Ovary (tissue), 9 donors: ENCODE results near the gene FECH. TPM values are rescaled to one million over a fixed set of nuclear protein-coding genes. Genes with fewer than 3 reads are reported as not detected.

Experiments used
- DNase-seq, 5 donors: peaks; one replicate each; pipeline ENCODE4 v3.0.0-alpha.2; 2019 to 2020
- H3K27ac ChIP-seq, 2 donors: fragments of 200-600 bp; one replicate each; pipeline versions ENCODE4 v1.5.1 to v1.8.0; 2019 to 2022
- H3K27me3 ChIP-seq: fragments of 200-600 bp; one replicate; pipeline ENCODE4 v1.8.0; 2022
- H3K36me3 ChIP-seq: fragments of 200-600 bp; sonication (generic); one replicate; pipeline ENCODE4 v1.5.1; 2019
- H3K4me1 ChIP-seq: one replicate; pipeline ENCODE4 v1.8.1; 2013; ENCODE audit warnings: mild to moderate bottlenecking, moderate library complexity; ENCODE audit not compliant: insufficient read depth
- H3K4me3 ChIP-seq: fragments of 200-600 bp; sonication (generic); one replicate; pipeline ENCODE4 v1.5.1; 2017
- H3K9me3 ChIP-seq, 2 donors: fragments of 200-600 bp in 1 of 2; sonication (generic) in 1 of 2; one replicate each; pipeline versions ENCODE4 v1.5.1 to v1.8.1; 2013 to 2019; ENCODE audit warnings: mild to moderate bottlenecking in 1 of 2, moderate library complexity in 1 of 2
- EP300 ChIP-seq: sonication (generic); formaldehyde crosslinking; IDR thresholded peaks from one replicate; pipeline ENCODE4 v1.6.1; 2017; ENCODE audit warnings: antibody characterized with exemption
- POLR2A ChIP-seq: fragments of 450-650 bp; IDR thresholded peaks from one replicate; pipeline ENCODE4 v1.6.1; 2017; ENCODE audit warnings: antibody characterized with exemption, mild to moderate bottlenecking, moderate library complexity
- WGBS, 3 donors: extraction: QIAGEN DNeasy Blood & Tissue Kit in 1 of 3; methylation state at CpG; one replicate each; pipeline versions ENCODE4 v1.1.5 to v1.1.7; 2013 to 2017; 5-methylcytosine and 5-hydroxymethylcytosine counted together
- intact Hi-C, 4 donors: fragments of 100-400 bp; cut with DNase I; formaldehyde crosslinking; loops; one replicate each; pipeline versions ENCODE4 v1.11.0 to v1.15.1; 2022 to 2023
- polyA plus RNA-seq, 2 donors: library from polyadenylated mRNA; stranded (reverse); fragments of 200-250 nt in 1 of 2; fragments of 350-450 nt in 1 of 2; fragmentation: Illumina TruSeq in 1 of 2; extraction: RNeasy Lipid Tissue Mini Kit (QIAGEN cat#74804) in 1 of 2; gene quantifications; one replicate each; pipeline ENCODE4 v1.2.3, GENCODE V29; 2013 to 2014
- total RNA-seq, 7 donors: library from RNA; depleted of rRNA in 2 of 7; stranded (reverse); fragments of >200 nt in 2 of 7; fragmentation: NEBNext Ultra II Directional in 3 of 7; extraction: Animal tissue kit (Norgen Biotek cat#: 25700) in 3 of 7; gene quantifications; one replicate each; pipeline versions ENCODE4 v1.1.0 to v1.2.4, GENCODE V29; 2016 to 2023
- TF ChIP-seq, protein P1 (sequence below), 3 donors: fragments of 450-650 bp in 2 of 3; fragments of 200-600 bp in 1 of 3; IDR thresholded peaks; one replicate each; pipeline versions ENCODE4 v1.5.1 to v1.8.0; 2016 to 2022; ENCODE audit warnings: antibody characterized with exemption in 3 of 3, mild to moderate bottlenecking in 1 of 3
- donor health status: DM: no; HTN: no; CAD: no; lungs with moderate emphysema.
- donor health status: DM: no; HTN: no; CAD: no.
- donor health status: Bipolar disorder and iron deficiency.
- donor health status: DM: yes; HTN: yes; CAD: no.
- donor health status: DM: no; HTN: no; CAD: no.
- donor health status: DM: yes; HTN: yes; CAD: no.

FECH gene
- total and polyA plus RNA-seq, 9 donors = 10.0 to 35.8 (median 19.4) TPM

DNA sequence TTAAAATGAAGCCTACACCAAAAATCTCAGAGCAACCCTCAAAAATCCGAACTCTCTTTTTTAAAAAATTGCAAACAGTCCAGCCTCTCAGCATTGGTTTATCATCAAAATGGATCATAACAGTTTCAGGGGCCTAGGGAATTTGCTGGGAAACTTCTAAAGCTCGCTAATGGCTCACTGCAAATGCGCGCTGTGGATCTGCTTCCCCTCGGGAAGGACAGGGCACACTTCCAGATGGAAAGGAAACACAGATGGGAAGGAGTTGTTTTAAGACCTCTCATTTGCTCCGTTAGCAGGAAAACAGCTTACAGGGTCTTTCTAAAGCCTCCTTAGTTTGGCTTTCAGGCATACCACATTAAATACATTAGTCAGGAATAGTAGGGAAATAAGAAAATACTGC is 27.2 kb downstream of the FECH start:
- no peaks in the 10 kb centered on the region for H3K36me3 ChIP-seq
- no peaks in the 10 kb centered on the region for H3K9me3 ChIP-seq
- DNase-seq = no peak
- H3K27ac ChIP-seq = no peak overlapping the region
- intact Hi-C loops = no loop called here
- H3K4me3 ChIP-seq = no peak overlapping the region
- TF ChIP-seq, protein P1, sequence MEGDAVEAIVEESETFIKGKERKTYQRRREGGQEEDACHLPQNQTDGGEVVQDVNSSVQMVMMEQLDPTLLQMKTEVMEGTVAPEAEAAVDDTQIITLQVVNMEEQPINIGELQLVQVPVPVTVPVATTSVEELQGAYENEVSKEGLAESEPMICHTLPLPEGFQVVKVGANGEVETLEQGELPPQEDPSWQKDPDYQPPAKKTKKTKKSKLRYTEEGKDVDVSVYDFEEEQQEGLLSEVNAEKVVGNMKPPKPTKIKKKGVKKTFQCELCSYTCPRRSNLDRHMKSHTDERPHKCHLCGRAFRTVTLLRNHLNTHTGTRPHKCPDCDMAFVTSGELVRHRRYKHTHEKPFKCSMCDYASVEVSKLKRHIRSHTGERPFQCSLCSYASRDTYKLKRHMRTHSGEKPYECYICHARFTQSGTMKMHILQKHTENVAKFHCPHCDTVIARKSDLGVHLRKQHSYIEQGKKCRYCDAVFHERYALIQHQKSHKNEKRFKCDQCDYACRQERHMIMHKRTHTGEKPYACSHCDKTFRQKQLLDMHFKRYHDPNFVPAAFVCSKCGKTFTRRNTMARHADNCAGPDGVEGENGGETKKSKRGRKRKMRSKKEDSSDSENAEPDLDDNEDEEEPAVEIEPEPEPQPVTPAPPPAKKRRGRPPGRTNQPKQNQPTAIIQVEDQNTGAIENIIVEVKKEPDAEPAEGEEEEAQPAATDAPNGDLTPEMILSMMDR (IDR thresholded peaks at IDR 0.05) = no peak
- TF ChIP-seq POLR2A = no peak
- WGBS, 3 donors = 54 to 67% (median 59%) methylated on average over 6 of the region's 6 CpGs
- H3K27me3 ChIP-seq = no peaks in the 10 kb centered on the region
- H3K4me1 ChIP-seq = no peaks in the 10 kb centered on the region

DNA sequence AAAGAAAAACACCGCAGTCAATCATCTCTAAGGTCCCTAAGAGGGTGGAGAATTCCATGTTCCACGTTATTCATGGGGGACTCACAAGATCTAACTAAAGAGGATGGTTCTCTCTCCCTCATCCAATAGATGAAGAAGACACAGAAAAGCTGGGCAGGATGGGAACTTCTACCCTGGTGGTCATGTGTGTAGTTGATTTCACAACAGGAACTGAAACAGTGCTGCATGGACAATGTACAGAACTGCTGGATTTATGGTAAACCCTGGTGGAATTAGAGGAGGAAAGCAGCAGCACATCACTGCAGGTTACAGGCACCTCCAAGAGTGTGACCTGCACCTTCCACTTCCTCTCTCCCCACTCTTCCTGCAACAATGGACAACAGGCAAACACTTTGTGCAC is 31.4 kb downstream of the FECH start:
- 89 to 95% (median 93%) methylated on average over 2 of the region's 2 CpGs for WGBS, 3 donors
- no peak overlapping the region for H3K4me3 ChIP-seq
- H3K27me3 ChIP-seq = no peaks in the 10 kb centered on the region
- TF ChIP-seq, protein P1 (IDR thresholded peaks at IDR 0.05) = no peak
- TF ChIP-seq EP300 = no peak
- no peak for TF ChIP-seq POLR2A
- H3K9me3 ChIP-seq = no peaks in the 10 kb centered on the region
- no peak overlapping the region for H3K27ac ChIP-seq
- no peak for DNase-seq
- intact Hi-C loops = no loop called here
- H3K4me1 ChIP-seq = no peaks in the 10 kb centered on the region
- H3K36me3 ChIP-seq = no peaks in the 10 kb centered on the region

DNA sequence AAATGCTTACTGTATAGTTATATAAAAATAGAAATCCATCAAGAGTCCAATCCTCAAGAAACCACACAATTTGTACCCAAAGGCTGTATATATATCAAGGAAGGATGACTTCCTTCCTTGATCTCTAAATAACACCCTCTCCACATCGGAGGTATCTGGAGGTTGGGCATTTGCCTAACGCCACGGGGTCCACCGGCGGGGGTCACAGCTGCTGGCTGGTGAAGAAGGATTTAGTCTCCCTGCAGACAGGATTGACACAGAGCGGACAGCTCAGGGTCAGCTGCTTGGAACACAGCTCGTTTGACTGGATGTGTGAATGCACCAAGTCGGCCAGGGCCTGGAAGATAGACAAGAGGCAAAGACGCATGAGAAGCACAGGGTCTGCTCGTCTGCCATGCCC is 36.0 kb downstream of the FECH start:
- no peaks in the 10 kb centered on the region for H3K36me3 ChIP-seq

DNA sequence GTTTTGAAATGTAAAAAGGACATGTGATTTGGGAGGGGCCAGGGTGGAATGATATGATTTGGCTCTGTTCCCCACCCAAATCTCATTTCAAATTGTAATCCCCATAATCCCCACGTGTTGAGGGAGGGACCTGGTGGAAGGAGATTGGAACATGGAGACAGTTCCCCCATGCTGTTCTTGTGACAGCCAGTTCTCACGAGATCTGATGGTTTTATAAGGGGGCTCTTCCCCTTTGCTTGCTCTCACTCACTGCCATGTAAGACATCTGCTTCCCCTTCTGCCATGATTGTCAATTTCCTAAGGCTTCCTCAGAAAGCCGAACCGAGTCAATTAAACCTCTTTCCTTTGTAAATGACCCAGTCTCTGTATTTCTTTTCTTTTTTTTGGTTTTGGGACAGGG is 39.2 kb downstream of the FECH start:
- H3K4me3 ChIP-seq = no peak overlapping the region
- H3K9me3 ChIP-seq = no peaks in the 10 kb centered on the region
- WGBS, 3 donors = 77 to 83% (median 79%) methylated on average over 4 of the region's 4 CpGs
- H3K27ac ChIP-seq = no peak overlapping the region
- TF ChIP-seq, protein P1 (IDR thresholded peaks at IDR 0.05) = no peak
- TF ChIP-seq POLR2A (no peak), EP300 (no peak)
- intact Hi-C loops = no loop called here
- no peaks in the 10 kb centered on the region for H3K36me3 ChIP-seq
- H3K4me1 ChIP-seq = no peaks in the 10 kb centered on the region
- no peak for DNase-seq
- H3K27me3 ChIP-seq = no peaks in the 10 kb centered on the region

More for the DNA sequence above, 36.0 kb downstream of the FECH start:
- 83 to 87% (median 84%) methylated on average over 10 of the region's 10 CpGs for WGBS, 3 donors
- TF ChIP-seq POLR2A (no peak), EP300 (no peak)
- TF ChIP-seq, protein P1 (IDR thresholded peaks at IDR 0.05) = no peak
- Histone ChIP-seq H3K4me3 (no peak overlapping the region), H3K4me1 (no peaks in the 10 kb centered on the region), H3K27ac (no peak overlapping the region), H3K9me3 (no peaks in the 10 kb centered on the region), H3K27me3 (no peaks in the 10 kb centered on the region)
- no peak for DNase-seq
- intact Hi-C loops = no loop called here
